HL-60 (cell line): ENCODE data around the gene FAM53B.
A peak's percentile ranks its signal among the peaks of the same experiment; 100 is the strongest.

Source experiments
- DNase-seq, 2 experiments: peaks; one replicate each; pipeline ENCODE4 v3.0.0-alpha.2; 2010 to 2020; ENCODE audit warnings: low read depth in 1 of 2, low spot score in 1 of 2
- H3K27ac ChIP-seq: fragments of 250-450 bp; sonication (Bioruptor Pico); replicated peaks from 2 replicates; pipeline ENCODE4 v1.5.1; 2020; ENCODE audit warnings: mild to moderate bottlenecking, moderate library complexity
- H3K27me3 ChIP-seq: fragments of 250-450 bp; sonication (Bioruptor Pico); 2 replicates; pipeline ENCODE4 v1.5.1; 2021; ENCODE audit warnings: mild to moderate bottlenecking, moderate library complexity; ENCODE audit not compliant: insufficient read depth, poor library complexity, severe bottlenecking
- H3K4me3 ChIP-seq: replicated peaks from 2 replicates; pipeline ENCODE4 v1.5.1; 2011; ENCODE audit warnings: mild to moderate bottlenecking, control low read depth, low read length; ENCODE audit not compliant: insufficient read depth
- CTCF ChIP-seq: IDR thresholded peaks from one replicate; pipeline ENCODE4 v1.5.1; 2011; ENCODE audit warnings: low read length, control low read depth, inconsistent platforms; ENCODE audit not compliant: insufficient read depth
- GABPA ChIP-seq: IDR thresholded peaks from 2 replicates; pipeline ENCODE4 v1.6.1; 2012; ENCODE audit warnings: low read depth
- POLR2AphosphoS5 ChIP-seq: IDR thresholded peaks from 2 replicates; pipeline ENCODE4 v1.6.1; 2012; ENCODE audit warnings: low read depth
- REST ChIP-seq: IDR thresholded peaks from 2 replicates; pipeline ENCODE4 v1.6.1; 2012; ENCODE audit warnings: low read depth; ENCODE audit not compliant: insufficient replicate concordance
- SPI1 ChIP-seq: IDR thresholded peaks from 2 replicates; pipeline ENCODE4 v1.6.1; 2012; ENCODE audit warnings: low read depth, mild to moderate bottlenecking, borderline replicate concordance

The FAM53B gene

GRCh38 chr10:124741281-124741921 lies 2.8 kb downstream of the FAM53B start:
- Histone ChIP-seq H3K4me3 (no peak overlapping the region), H3K27me3 (no peaks in the 10 kb centered on the region), H3K27ac (peak overlapping the region; percentile 84)
- TF ChIP-seq POLR2AphosphoS5 (no peak), CTCF (peak; percentile 48)
- peak in 1 of 2 experiments; percentile 77 for DNase-seq

- Histone ChIP-seq H3K4me3 (no peak overlapping the region), H3K27me3 (no peaks in the 10 kb centered on the region), H3K27ac (peak overlapping the region; percentile 84)
- peak in 1 of 2 experiments; percentile 84 for DNase-seq
- TF ChIP-seq REST (no peak), CTCF (no peak), GABPA (no peak), SPI1 (peak; percentile 93), POLR2AphosphoS5 (0 out of 2 replicates have a peak, but pooled peaks have one; percentile 38)
These were observed 3.6 kb downstream of the FAM53B start for GRCh38 chr10:124740369-124741280.

GRCh38 chr10:124739986-124740368 lies 4.2 kb downstream of the FAM53B start:
- Histone ChIP-seq H3K27me3 (no peaks in the 10 kb centered on the region), H3K4me3 (no peak overlapping the region), H3K27ac (peak overlapping the region; percentile 84)
- TF ChIP-seq POLR2AphosphoS5, result no peak
- no peak for TF ChIP-seq CTCF
- TF ChIP-seq REST, result no peak
- no peak for TF ChIP-seq GABPA
- no peak for TF ChIP-seq SPI1
- no peak for DNase-seq
